Measurements from ENCODE around the gene ATXN10. TPM values are rescaled to one million over a fixed set of nuclear protein-coding genes. Genes with fewer than 3 reads are reported as not detected.
A peak's percentile ranks its signal among the peaks of the same experiment; 100 is the strongest.
"Not testable (repeated sequence)": the region's sequence is repeated elsewhere in the genome, so short reads cannot be mapped to it uniquely, and the experiment has no call there.

Gene ATXN10
- total RNA-seq, 1 donor from 2014 or later = 138 TPM

DNA sequence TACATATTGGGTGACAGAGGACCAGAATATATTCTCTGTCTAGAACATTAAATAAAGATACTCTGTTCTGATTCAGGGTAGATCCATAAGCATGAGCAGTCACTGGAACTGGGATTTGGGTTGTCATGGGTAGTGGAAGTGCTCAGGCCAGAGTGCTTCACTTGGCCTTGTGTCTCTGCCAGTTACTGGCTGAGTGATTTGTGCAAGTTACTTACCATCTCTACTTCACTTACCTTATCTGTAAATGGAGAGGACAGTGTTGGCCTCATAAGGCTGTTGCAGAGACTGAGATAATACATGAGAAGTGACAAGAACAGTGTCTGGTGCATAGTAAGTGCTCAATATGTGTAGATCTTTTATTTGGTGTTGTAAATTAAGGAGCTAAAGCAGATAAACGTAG is 17.6 kb downstream of the ATXN10 start:
- no peak for DNase-seq (ENCODE audit: missing footprints)
- intact Hi-C loops (cut with DNase I) = no loop called here
- peak; percentile 71 for ATAC-seq

DNA sequence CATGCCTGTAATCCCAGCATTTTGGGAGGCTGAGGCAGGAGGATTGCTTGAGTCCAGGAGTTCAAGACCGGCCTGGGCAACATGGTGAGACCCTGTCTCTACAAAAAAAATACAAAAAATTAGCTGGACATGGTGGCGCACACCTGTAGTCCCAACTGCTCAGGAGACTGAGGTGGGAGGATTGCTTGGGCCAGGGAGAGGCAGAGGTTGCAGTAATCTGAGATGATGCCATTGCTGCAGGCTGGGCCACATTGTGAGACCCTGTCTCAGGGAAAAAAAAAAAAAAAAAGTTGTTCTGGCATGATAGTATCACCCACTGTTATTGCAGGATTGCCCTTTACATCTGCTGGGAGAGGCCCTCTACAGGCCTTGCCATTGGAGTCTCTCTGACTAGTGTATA is 18.4 kb downstream of the ATXN10 start:
- intact Hi-C loops (cut with DNase I) = no loop called here
- ATAC-seq = no peak
- no peak for DNase-seq (ENCODE audit: missing footprints)

GRCh38 chr22:45692549-45692948 is 20.9 kb downstream of the ATXN10 start:
- intact Hi-C loops (cut with DNase I) = no loop called here
- no peak for ATAC-seq
- no peak for DNase-seq (ENCODE audit: missing footprints)

DNA sequence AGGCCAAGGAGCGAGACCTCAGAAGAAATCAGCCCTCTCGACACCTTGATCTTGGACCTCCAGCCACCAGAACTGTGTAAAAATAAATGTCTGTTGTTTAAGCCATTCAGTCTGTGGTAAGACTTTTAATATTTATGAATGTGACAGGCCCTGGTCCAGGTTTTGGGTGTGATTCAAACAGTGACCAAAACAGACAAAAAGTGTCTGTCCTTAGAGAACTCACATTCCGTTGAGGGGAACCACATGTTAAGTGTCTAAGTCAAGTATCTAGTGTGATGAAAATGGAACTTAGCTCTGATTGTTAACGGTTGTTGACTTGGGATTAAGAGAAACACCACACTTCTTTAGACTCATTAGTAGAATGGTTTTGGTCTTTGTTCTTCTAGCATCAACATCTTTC is 22.2 kb downstream of the ATXN10 start:
- ATAC-seq = no peak
- no peak for DNase-seq (ENCODE audit: missing footprints)
- intact Hi-C loops (cut with DNase I) = no loop called here

- DNase-seq (ENCODE audit: missing footprints) = no peak
- ATAC-seq = no peak
- intact Hi-C loops (cut with DNase I) = no loop called here
These were observed 24.6 kb downstream of the ATXN10 start for GRCh38 chr22:45696227-45696626.

GRCh38 chr22:45698094-45698493 is 26.5 kb downstream of the ATXN10 start:
- intact Hi-C loops (cut with DNase I) = no loop called here

DNA sequence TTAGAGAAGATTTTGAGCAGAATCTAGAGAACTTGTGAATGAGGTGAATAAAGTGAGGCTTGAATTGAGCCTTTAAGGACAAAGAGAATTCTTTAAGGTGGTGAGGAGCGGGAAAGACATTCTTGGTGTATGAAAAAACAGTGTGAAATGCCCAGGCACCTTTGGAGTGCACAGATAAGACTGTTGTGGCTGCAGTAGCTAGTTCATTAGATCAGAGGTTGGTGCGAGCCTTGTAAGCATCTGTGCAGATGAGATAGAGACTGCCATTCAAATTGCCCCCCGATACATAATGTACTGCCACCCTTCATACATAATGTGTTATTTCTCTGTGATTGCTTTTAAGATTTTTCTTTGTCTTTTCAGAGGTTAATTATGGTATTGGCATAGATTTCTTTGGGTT is 31.3 kb downstream of the ATXN10 start:
- DNase-seq (ENCODE audit: missing footprints) (no peak), ATAC-seq (no peak)

More at GRCh38 chr22:45698094-45698493, 26.5 kb downstream of the ATXN10 start:
- ATAC-seq (no peak), DNase-seq (ENCODE audit: missing footprints) (no peak)

GRCh38 chr22:45703758-45704157 is 32.1 kb downstream of the ATXN10 start:
- intact Hi-C loops (cut with DNase I) = no loop called here
- no peak for DNase-seq (ENCODE audit: missing footprints)
- ATAC-seq = no peak

More for the DNA sequence above, 31.3 kb downstream of the ATXN10 start:
- intact Hi-C loops (cut with DNase I) = no loop called here

DNA sequence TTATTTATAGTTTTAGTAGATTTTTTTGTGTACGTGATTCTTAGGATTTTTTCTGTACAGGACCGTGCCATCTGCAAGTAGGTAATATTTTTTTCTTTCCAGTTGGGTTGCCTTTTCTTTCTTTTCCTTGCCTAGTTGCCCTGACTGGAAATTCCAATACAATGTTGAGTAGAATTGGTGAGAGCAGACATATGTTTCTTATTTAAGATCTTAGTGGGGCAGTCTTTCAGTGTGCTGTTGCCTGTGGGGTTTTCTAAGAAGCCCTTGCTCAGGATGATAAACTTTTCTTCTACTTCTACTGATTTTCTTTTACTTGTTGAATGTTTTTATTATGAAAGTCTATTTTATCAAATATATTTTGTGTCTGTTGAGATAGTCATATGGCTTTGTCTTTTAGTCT is 33.0 kb downstream of the ATXN10 start:
- DNase-seq (ENCODE audit: missing footprints) (no peak), ATAC-seq (no peak)
- intact Hi-C loops (cut with DNase I) = no loop called here

DNA sequence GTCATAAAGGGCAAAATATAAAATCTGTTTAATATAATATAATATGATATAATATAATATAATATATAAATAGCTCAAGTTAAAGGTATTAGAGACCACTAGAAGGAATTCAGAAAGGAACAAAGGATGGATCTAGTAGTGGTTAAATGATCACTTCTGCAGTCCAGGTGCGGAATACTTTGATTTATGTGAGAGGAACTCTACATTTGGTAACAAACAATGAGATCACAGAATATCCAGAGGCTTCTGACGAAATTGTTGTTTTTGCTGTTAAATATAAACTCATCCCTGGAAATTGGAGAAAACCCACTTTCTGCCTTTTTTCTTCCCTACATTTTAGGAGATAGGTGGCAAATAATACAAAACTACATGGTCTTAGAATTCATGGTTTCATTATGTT is 36.0 kb downstream of the ATXN10 start:
- DNase-seq (ENCODE audit: missing footprints) (no peak), ATAC-seq (no peak)
- intact Hi-C loops (cut with DNase I) = no loop called here

GRCh38 chr22:45708145-45708544 is 36.5 kb downstream of the ATXN10 start:
- intact Hi-C loops (cut with DNase I) = no loop called here
- no peak for DNase-seq (ENCODE audit: missing footprints)
- no peak for ATAC-seq

DNA sequence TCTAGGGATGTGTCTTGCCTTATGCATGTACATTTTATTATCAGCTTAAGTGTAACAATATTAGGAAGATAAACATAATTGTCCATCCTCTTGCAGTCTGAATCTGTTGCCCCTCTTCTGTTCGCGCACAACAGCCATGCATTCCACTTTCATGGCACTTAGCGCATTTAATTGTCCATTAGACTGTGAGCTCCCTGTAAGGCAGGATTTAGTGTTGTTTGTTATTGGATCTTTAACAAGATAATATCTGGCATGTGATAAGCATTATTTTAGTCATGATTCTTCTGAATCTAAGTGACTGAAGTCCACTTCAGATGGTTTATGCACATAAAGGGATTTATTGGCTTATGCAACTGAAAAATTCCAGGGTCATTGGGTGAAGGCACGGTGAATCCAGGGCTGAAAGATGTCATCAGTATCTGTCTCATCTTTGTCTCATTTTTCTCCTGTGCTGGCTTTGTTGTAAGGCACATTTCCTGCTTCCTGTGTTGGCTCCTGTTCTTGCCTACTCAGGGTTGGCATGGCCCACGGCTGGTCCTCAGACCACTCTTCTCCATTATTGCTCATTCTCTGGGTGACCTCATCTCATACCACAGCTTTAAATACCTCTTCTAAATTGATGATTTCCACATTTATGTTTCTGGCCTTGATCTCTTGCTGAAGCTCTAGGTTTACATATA is 37.6 kb downstream of the ATXN10 start:
- ATAC-seq = no peak
- intact Hi-C loops (cut with DNase I) = no loop called here
- DNase-seq (ENCODE audit: missing footprints) = no peak

GRCh38 chr22:45709866-45710265 is 38.2 kb downstream of the ATXN10 start:
- intact Hi-C loops (cut with DNase I) = no loop called here
- DNase-seq (ENCODE audit: missing footprints) = no peak
- ATAC-seq = no peak

- intact Hi-C loops (cut with DNase I) = no loop called here
- DNase-seq (ENCODE audit: missing footprints) (no peak), ATAC-seq (no peak)
These were observed 38.8 kb downstream of the ATXN10 start for GRCh38 chr22:45710469-45710868.

- intact Hi-C loops (cut with DNase I); DNase-seq (ENCODE audit: missing footprints); ATAC-seq: not testable (repeated sequence)
These were observed 42.8 kb downstream of the ATXN10 start for GRCh38 chr22:45714390-45714789.

- ATAC-seq = no peak
- DNase-seq (ENCODE audit: missing footprints) = no peak
- intact Hi-C loops (cut with DNase I) = no loop called here
These were observed 46.2 kb downstream of the ATXN10 start for GRCh38 chr22:45717789-45718188.

- DNase-seq (ENCODE audit: missing footprints) = no peak
- no peak for ATAC-seq
- intact Hi-C loops (cut with DNase I) = no loop called here
These were observed 46.8 kb downstream of the ATXN10 start for GRCh38 chr22:45718391-45718790.

DNA sequence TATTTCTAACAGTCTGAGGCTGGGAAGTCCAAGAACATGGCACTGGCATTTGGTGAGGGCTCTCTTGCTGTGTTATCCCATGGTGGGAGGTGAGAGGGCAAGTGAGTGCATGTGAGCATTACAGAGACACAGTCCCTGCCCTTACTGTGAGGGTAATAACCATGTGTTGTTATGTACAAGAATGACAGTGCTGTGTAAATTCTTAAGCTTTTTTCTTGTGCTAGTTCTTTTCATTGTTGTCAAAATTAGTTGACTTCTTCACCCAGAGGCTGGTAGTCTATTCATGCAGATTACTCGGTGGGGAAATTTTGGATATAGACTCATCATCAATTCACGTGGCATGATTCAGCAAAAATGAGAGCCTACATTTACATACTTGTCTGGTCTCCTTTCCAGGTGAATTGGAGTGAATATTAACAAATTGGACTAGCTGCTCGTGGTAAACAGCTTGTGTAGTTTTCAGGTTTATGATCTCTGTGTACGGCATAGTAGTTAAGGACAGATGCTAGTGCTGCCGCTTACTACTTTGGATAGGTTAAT is 49.3 kb downstream of the ATXN10 start:
- no peak for ATAC-seq

DNA sequence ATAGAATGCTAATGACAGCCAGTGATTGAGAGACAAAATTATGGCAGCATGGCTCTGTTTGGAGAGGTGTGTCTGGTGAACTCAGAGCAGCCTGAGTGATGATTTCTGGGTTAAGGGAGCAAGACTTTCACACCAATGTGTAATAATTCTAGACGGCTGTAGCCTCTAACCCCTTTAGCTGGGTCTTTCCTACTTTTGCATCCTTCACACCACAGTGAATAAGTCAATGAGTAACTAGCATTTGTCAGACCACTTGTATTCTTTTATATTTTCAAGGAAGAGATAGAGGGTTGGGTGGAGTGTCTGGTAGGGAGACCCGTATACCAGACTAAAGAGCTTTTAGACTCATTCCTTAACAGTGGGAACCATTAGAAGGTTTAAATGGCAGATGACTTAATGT is 50.4 kb downstream of the ATXN10 start:
- ATAC-seq = no peak
- no peak for DNase-seq (ENCODE audit: missing footprints)
- intact Hi-C loops (cut with DNase I) = no loop called here

More for the DNA sequence above, 49.3 kb downstream of the ATXN10 start:
- DNase-seq (ENCODE audit: missing footprints) = no peak
- intact Hi-C loops (cut with DNase I) = no loop called here

DNA sequence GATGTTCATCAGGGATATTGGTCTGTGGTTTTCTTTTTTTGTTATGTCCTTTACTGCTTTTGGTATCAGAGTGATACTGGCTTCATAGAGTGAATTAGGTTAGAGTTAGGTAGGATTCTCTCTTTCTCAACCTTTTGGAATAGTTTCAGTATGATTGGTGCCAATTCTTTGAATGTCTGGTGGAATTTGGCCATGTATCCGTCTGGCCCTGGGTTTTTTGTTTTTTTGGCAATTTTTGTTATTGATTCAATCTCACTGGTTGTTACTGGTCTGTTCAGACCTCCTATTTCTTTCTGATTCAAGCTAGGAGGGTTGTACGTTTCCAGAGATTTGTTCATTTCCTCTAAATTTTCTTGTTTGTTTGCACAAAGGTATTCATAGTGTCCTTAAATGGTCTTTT is 54.4 kb downstream of the ATXN10 start:
- ATAC-seq (no peak), DNase-seq (ENCODE audit: missing footprints) (no peak)

More for the DNA sequence above, 54.4 kb downstream of the ATXN10 start:
- intact Hi-C loops (cut with DNase I) = no loop called here
